ENCODE data around the gene MX1.

The MX1 gene

GRCh38 chr21:41425954-41426675 lies at the start of gene MX1:
MX1 (plus strand) TSS chr21:41426239; CDS start chr21:41432071, 5,832 bp downstream.
- peak; percentile 89 for DNase-seq

GRCh38 chr21:41377715-41378114 lies 48.3 kb upstream of the MX1 start:
- DNase-seq, result no peak

- DNase-seq, result no peak
Measured at GRCh38 chr21:41378849-41379248, 47.2 kb upstream of the MX1 start.

- DNase-seq, result no peak
Measured at GRCh38 chr21:41379901-41380300, 46.1 kb upstream of the MX1 start.

GRCh38 chr21:41381731-41382130 lies 44.3 kb upstream of the MX1 start:
- DNase-seq, result no peak

- no peak for DNase-seq
Measured at GRCh38 chr21:41387042-41387819, 38.8 kb upstream of the MX1 start.

- DNase-seq, result no peak
Measured at GRCh38 chr21:41387824-41388223, 38.2 kb upstream of the MX1 start.

GRCh38 chr21:41388259-41388658 lies 37.8 kb upstream of the MX1 start:
- DNase-seq, result no peak

- no peak for DNase-seq
Measured at GRCh38 chr21:41390043-41390639, 35.9 kb upstream of the MX1 start.

- DNase-seq, result no peak
Measured at GRCh38 chr21:41393876-41394465, 32.1 kb upstream of the MX1 start.

GRCh38 chr21:41396558-41397075 lies 29.4 kb upstream of the MX1 start:
- no peak for DNase-seq

GRCh38 chr21:41397471-41397891 lies 28.6 kb upstream of the MX1 start:
- no peak for DNase-seq

GRCh38 chr21:41398251-41398650 lies 27.8 kb upstream of the MX1 start:
- DNase-seq, result no peak

- DNase-seq, result no peak
Measured at GRCh38 chr21:41398831-41399230, 27.2 kb upstream of the MX1 start.

GRCh38 chr21:41399246-41399800 lies 26.7 kb upstream of the MX1 start:
- no peak for DNase-seq

GRCh38 chr21:41402231-41402630 lies 23.8 kb upstream of the MX1 start:
- DNase-seq, result no peak

- DNase-seq, result no peak
Measured at GRCh38 chr21:41402796-41403195, 23.2 kb upstream of the MX1 start.

GRCh38 chr21:41403331-41403730 lies 22.7 kb upstream of the MX1 start:
- DNase-seq, result no peak

GRCh38 chr21:41403966-41404365 lies 22.1 kb upstream of the MX1 start:
- no peak for DNase-seq

GRCh38 chr21:41405321-41405720 lies 20.7 kb upstream of the MX1 start:
- no peak for DNase-seq

GRCh38 chr21:41406340-41406739 lies 19.7 kb upstream of the MX1 start:
- no peak for DNase-seq

- no peak for DNase-seq
Measured at GRCh38 chr21:41407541-41408460, 18.2 kb upstream of the MX1 start.

Measured in activated T-cell treated with anti-CD3 and anti-CD28 coated beads for 4 hours (primary cell).